Activated CD4-positive, alpha-beta T cell treated with anti-CD3 and anti-CD28 coated beads, Interleukin-2, Interleukin-4, amounts not matched to agents 100 ng/mL and 50 ng/mL, durations not matched to agents 16 hours and 8 hours (primary cell): Measurements from ENCODE around the gene MYH7.
"Not testable (repeated sequence)": the region's sequence is repeated elsewhere in the genome, so short reads cannot be mapped to it uniquely, and the experiment has no call there.

Source experiments
- DNase-seq: peaks from one replicate; pipeline ENCODE4 v3.0.0-alpha.2; 2020; ENCODE audit warnings: low spot score

Gene MYH7

GRCh38 chr14:23430016-23430722 is 5.3 kb downstream of the MYH7 start:
- no peak for DNase-seq

GRCh38 chr14:23428686-23429495 is 6.6 kb downstream of the MYH7 start:
- DNase-seq = no peak

- DNase-seq = not testable (repeated sequence)
Observed at GRCh38 chr14:23425798-23426197, 9.7 kb downstream of the MYH7 start.

GRCh38 chr14:23425169-23425568 is 10.3 kb downstream of the MYH7 start:
- DNase-seq = no peak

DNA sequence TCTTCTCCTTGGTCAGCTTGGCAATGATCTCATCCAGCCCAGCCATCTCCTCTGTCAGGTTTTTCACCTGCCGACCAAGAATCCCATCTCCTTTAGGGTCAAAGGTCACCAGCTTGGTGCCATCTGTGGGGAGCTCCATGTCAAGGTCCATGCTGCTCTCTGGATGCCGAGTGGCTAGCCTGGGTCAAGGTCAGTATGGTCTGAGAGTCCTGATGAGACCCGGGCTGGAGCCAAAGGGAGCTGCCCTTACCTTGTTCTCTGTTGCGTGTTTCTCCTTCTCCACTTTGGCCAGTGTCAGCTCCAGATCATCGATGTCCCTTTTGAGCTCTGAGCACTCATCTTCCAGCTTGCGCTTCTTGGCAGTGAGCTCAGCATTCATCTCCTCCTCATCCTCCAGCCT is 11.8 kb downstream of the MYH7 start:
- DNase-seq = no peak

DNA sequence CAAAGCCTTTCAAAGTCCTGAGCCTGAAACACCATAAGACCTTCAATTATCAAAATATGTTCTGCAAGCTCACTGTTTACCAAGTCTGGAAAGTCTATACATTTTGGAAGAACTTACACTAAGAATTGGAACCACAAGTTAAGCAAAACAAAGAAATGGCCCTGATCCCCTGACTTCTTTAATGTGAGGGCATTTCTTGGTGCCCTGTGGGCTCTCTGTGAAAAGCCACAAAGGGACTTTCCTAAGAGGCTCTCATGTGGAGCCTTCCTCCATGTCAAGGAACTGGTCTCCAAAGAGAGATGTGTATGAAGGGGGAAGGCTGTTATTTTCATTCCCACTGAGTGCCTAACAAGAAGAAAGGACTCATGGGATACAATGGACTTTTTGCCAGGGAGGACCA is 13.9 kb downstream of the MYH7 start:
- DNase-seq = peak; percentile 55

GRCh38 chr14:23419646-23420045 is 15.8 kb downstream of the MYH7 start:
- DNase-seq = not testable (repeated sequence)

DNA sequence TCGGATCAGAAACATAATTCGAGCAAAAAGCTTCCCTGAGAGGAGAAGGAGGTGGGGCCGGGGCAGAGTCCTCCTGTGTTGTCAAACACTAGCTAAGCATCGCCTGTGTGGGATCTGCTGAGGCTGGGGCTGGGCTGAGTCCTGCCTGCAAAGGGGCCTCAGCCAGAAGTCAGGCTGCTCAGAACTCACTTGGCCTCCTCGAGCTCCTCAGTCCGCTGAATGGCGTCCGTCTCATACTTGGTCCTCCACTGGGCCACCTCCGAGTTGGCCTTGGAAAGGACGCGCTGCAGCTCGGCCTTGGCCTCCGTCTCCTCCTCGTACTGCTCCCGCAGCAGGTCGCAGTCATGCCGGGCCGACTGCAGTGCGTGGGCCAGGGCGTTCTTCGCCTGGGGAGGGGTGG is 17.4 kb downstream of the MYH7 start:
- DNase-seq = no peak

DNA sequence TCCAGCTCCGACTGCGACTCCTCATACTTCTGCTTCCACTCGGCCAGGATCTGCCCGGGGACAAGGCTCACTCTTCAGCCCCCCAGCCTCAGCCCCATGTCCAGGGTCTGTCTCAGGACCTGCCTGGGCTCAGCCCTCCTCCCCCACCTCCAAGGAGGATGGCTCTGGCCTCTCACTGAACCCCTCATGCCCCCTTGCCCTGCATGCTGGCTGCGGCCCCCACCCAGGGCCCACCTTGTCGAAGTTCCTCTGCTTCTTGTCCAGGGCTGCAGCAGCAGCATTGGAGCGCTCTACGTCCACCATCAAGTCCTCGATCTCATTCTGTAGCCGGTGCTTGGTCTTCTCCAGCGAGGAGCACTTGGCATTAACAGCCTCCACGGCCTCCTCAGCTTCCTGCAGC is 18.2 kb downstream of the MYH7 start:
- not testable (repeated sequence) for DNase-seq

DNA sequence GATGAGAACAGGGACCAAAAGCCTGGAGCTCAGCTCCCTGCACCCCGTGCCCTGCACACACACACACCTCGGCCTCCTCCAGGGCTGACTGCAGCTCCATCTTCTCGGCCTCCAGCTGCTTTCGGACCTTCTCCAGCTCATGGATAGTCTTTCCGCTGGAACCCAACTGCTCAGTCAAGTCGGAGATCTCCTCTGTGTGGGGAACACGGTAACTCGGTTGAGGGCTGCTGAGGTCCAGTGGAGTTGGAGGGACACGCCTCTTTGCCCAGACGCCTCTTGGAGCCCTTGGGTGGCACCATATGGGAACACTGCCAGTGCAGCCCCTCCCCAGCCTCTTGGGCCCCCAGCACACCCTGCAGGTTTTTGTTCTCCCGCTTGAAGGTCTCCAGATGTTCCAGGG is 18.7 kb downstream of the MYH7 start:
- no peak for DNase-seq

GRCh38 chr14:23415821-23416778 is 19.4 kb downstream of the MYH7 start:
- DNase-seq = no peak

GRCh38 chr14:23414906-23415820 is 20.3 kb downstream of the MYH7 start:
- no peak for DNase-seq

DNA sequence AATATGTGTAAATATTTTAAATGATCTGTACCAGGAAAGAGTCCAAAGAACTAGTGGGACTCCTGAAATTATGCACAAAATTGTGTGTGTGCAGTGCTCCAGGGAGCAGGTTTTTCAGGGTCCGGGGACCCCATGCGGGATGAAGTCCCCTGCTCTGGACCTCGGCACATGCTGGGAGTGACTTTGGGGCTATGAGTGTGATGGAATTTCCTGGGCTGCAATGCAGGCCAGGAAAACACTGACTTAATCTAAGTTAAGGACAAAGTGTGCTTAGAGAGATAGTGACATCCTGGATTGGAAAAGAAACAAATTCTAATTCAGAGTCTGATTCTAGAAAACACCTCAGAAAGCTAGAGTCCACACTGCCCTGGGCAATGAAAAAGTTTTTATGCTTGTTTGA is 21.2 kb downstream of the MYH7 start:
- DNase-seq = no peak

DNA sequence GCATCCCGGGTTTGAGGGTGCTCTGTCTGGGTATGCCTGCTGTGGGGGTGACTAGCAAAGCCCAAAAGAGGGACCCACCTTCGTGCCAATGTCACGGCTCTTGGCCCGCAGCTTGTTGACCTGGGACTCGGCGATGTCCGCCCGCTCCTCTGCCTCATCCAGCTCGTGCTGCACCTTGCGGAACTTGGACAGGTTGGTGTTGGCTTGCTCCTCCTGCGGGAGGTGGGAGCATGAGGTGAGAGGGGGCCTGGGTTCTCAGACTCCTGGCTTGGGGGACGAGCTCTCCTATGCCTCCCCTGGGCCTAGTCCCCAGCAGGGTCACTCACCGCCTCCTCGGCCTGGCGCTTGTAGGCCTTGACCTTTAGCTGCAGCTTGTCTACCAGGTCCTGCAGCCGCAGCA is 21.8 kb downstream of the MYH7 start:
- DNase-seq = no peak

DNA sequence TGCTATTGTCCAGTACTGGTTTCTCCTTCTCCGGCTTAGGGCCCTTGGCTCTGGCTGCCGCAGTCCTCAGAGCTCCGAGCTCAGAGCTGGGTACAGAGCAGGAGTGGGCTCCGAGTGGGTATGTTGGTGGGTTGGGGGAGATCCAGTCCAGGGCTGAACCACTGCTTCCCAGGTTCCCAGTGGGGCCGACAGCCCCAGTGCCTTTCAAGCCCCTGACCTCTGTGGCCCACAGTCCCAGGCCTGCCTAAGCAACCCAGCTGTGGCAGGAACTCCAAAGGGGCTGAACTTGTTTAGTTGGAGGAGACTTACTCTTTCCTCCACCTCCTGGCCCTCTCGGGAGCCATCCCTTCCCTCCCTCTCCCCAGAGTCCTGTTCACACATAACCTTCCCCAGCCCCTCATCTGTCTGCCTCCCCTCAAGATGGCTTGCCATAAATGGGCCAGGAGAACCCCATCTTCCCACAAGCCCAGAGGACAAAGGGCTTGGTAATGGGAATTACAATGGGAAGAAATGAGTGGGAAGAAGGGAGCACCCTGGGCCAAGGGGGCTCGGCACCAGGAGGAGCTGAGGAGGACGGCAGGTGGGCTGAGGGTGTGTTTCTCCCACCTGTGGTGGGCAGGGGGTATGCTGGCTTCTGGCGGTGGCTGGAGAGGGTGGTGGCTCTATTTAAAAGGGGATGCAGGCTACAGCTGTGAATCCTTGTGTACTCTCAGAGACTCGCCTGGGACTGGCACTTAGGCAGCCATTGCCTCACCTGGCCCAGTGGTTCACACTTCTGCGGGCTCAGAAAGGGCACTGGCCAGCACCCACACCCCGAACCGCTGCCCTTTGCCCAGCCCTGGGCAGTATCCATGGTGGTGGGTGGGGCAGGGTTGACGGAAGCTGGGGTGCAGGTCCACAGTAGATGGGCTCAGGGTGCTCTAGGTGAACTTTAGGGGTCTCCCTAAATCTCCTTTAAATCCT is 23.6 kb downstream of the MYH7 start:
- DNase-seq = no peak

GRCh38 chr14:23409966-23410635 is 25.4 kb downstream of the MYH7 start:
- no peak for DNase-seq

DNA sequence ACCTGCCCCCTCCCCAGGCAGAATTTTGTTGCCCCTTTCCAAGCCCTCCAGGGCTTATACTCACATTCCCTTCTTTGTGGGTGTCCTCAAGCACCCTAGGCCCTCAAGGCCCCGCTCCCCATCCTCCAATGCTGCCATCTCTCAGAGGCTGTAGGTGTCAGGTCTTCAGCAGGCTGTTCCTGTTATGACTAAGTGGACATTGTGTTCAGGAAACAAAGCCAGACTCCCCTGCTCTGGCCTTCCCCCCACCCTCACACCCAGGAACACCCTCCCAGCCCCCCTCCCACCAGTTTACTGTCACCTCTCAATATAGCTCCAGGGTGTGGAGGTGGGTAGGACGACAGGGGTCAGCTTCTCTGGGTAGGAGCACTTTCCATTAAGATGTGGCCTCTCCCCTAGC is 26.0 kb downstream of the MYH7 start:
- no peak for DNase-seq

- DNase-seq = no peak
Observed at GRCh38 chr14:23408307-23408630, 27.2 kb downstream of the MYH7 start.

- no peak for DNase-seq
Observed at GRCh38 chr14:23407516-23408306, 27.7 kb downstream of the MYH7 start, which contains the start of gene MYH6. MYH6 (minus strand) TSS chr14:23408273; CDS start chr14:23407223, 1,050 bp downstream.
